HG02623 (cell line): ENCODE results near the gene LTBR.

Experiments used
- ATAC-seq: cut with Tn5 transposase; IDR thresholded peaks from one replicate; pipeline ENCODE4 v1.9.1; 2021; ENCODE audit warnings: moderate library complexity; ENCODE audit not compliant: unreplicated experiment

Gene LTBR

DNA sequence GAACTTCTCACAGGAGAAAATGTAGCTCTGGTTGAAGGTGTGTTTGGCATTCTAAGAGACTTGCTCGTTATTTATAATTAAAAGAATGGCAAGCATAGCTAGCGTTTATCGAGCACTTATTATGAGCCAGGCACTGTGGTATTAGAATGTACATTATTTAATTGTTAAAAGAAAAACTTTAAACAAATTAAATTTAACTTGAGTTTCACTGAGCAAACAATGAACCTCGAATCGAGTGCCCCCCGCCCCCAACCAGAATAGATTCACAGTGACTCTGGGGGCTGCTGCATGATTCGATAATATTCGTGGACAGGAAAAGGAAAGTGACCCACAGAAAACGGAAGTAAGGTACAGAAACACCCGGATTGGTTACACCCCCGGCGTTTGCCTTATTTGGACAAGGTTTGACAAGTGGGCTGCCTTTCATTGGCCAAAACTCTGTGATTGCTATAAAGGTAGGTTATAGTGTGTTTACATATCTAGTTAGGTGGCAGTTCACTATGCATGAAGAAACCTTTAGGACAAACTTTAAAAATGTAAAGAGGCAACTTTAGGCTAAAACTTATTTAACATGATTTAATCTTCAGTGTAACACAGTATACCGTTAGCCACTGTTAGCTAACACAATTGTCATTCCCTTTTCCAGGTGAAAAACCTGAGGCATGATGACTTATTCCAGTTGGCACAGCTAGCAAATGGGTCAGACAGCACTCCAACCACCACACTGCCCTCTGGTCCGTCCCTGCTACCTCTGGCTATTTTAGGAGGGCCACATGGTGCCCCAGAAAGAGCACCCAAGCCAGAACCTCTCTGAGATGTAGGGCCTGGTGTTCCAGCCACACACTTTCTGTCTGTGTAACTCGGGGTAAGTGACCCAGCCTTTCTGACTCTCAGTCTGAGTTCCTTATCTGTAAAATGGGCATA lies 15.7 kb upstream of the LTBR start:
- no peak for ATAC-seq

DNA sequence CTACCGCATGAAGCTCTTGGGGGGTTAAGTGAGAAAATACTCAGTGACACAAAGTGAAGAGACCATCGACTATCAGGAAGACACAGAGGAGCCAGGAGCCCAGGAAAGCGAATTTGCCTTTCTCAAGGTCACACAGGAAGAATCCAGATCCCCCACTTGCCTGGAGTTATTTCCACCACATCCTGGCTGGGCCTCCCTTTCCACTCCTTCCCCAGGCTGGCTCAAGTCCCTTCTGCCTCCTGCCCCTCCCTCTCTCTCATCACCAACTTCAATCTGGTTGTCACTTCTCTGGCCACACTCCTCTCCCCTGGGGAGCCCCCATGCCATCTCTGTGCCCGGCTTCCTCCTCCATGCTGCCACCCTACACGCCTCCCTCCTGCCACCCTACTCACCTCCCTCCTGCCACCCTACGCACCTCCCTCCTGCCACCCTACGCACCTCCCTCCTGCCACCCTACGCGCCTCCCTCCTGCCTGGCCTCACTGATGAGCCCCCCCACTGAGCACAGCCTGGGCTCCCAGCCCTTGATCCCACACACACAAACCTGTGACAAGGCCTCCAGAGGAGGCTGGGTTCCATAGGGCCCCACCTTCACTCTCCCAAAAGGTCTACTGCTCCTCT lies 14.9 kb upstream of the LTBR start:
- ATAC-seq = no peak

DNA sequence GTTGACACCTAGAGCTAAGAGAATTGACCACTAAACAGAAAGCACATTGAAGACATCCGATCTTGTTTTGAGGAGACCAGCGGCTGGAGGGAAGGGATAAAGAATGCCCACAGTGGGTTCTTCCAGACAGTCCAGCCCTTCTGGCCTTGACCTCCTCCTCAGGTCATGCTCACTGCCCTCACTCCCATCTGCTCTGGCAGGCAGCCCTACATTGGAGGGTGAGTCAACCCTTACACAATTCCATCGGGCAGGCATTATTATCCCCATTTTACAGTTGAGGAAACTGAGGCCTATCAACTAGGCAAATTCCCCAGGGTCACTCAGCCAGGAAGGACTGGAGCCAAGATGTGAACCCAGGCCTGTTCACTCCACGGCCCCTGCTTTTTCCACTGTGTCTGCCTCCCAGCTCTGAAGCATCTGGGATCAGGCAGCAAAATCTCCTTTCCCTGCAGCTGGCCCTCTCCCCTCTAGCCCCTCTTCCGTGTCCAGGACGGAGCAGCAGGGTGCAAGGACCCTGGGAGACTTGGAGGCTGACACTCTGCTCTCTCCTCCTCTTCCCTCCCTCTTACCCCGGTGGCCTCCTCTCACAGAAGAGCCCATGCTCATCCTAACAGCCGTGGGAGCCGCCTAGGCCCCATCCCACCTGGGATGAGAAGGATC lies 13.9 kb upstream of the LTBR start:
- no peak for ATAC-seq

DNA sequence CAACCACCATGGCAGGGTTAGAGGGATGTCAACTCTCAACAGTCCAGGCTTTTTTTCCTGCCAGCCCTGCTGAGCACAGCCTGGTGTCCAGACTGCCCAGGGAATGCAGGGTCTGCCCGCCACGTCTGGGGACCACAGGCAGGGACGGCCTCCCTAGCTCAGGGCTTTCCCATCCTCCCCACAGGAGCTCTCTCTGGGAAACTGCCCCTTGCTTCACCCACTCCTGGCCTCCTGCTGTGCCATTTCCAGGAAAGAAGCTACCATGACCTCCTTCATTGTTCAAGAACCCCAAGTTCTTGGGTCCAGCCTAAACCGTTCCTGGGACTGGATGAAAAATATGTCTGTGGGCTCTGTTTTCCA lies 13.4 kb upstream of the LTBR start:
- ATAC-seq = no peak

DNA sequence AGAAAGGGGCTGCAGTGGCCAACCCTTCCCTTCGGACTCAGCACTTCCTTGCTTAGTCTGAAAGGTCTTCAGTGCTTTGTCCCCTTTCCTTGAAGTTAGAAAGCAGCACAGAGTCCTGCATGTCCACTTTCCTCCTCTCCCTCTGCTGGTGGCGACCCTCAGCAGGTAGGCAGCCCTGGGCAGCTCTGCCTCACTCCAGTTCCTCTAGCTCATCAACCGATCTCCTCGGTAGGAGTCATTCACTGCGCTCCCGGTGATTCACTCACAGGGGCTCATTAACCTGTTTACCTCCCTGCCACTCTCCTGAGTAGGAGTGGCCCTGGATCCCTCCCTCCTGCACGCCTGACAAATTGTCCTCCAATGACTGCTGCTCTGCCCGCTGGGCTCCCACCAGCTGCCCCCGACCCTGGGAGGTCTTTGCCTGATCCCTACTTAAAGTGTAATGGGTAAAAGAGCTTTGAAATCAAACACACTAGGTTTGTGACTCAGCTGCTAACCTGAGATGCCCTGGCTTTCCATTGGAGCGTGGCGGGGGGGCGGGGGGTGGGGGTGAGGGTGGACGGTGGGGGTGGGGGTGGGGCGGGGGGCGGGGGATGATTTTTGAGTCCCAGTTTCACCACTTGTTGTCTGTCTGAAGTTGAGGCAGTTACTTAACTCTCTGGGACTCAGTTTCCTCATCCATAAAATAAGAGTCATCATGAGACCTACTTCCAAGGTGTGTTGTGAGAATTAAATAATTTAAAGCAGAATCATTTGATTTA lies 12.8 kb upstream of the LTBR start:
- no peak for ATAC-seq

DNA sequence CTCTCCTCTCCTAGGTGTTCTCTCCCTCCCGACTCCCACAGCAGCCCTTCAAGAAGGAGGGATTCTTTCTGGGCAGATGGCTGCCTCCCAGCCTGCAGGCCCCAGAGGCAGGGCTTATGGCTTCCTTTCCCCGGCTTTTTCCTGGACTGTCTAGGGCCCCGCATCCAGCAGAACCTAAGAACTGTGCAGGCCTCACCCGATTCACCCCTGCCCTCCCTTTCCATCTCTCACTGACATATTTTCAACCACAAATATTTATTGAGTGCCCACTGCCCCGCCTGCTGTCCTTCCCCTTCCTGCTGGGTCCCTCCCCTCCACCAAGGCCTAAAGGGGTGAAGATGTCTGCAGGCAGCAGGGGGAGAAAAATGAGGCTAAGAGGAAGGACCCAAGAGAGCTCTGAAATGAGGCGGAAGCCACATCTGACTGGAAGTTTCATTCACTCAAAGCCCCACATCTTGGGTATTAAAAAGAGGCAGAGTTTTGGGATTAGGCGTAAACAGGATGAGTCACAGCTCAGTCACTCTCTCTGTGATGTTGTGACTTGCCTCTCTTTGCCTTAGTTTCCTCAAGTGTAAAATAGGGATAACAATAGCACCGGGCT lies 11.5 kb upstream of the LTBR start:
- ATAC-seq = no peak

DNA sequence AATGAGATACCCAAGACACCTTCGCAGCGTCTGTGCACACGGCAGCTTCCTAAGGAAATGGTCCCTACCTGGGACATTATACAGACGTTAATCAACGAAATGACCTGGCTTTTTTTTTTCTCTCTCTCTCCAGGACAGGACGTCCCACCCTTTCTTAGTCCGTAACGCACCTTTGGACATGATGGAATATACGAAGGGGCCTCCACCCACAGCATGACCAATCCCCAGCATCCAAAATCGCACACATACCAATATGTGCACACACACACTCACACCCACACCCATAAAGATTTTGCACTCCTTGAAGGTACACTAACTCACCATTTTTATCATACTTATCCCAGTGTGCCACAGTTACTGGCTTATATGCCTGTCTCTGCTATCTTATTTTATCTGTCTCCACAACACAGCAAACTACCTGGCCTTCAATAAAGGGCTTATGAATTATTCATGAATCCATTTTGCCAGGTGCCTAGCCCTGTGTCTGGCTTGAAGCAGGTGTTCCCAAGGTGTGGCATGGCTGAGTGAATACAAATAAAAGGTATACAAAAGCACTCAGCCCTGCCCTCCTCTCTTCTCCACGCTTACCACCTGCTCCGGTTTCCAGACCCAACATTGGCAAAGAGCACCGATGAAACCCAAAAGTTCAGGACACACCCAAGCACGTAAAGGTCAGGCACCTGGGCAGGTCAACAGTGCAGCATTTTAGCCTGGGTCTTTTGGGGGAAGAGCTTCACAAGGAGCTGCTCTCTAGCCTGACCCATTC lies 10.8 kb upstream of the LTBR start:
- ATAC-seq = no peak

DNA sequence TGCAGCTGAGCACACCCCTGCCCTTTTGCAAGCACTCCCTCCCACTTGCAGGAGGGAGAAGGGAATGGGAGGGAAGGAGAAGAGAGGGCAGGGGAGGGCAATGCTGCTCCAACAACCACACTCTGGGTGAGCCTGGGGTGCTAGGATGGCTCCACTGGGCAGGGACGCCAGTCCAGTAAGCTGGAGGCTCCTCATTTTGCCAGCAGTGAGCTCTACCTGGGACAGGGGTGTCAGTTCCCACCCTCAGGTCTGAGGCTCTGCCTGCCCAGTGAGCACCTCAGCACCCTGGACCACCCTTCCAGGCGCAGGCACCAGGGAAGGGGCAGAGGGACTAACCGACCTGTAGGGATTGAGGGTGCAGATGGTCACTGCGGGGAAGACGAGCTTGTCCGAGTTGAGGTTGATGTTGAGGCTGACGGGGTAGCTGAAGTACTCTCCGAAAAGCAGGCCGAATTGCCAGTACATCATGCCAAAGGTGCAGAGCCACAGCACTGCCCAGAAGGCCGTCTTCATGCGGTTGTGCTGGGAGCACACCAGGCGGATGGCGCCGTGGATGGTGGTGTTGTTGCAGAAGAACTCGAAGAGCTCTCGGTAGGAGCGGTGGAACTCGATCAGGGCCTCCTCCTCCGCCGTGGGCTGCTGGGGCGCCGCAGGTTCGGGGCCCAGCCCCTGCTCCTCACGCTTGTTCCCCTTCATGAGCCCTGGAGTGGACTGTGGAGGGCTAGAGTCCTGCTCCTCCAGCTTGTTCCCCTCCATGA lies 9.8 kb upstream of the LTBR start:
- ATAC-seq = no peak

DNA sequence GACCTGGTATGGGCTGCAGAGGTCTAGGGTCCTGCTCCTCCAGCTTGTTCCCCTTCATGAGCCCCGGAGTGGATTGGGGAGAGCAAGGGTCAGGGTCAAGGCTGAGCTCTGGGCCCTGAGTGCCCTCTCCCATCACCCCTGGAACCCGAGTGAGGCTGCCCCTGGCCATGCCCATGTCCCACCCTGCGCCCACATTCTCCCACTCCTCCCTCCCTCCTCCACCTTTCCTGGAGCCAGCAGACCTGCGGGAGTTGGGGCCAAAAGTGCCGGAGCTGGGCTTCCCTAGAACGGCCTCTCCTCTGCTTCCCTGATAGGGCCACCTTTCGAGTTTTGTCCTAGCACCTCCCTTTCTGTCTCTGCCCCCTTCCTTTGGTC lies 9.2 kb upstream of the LTBR start:
- ATAC-seq = no peak

DNA sequence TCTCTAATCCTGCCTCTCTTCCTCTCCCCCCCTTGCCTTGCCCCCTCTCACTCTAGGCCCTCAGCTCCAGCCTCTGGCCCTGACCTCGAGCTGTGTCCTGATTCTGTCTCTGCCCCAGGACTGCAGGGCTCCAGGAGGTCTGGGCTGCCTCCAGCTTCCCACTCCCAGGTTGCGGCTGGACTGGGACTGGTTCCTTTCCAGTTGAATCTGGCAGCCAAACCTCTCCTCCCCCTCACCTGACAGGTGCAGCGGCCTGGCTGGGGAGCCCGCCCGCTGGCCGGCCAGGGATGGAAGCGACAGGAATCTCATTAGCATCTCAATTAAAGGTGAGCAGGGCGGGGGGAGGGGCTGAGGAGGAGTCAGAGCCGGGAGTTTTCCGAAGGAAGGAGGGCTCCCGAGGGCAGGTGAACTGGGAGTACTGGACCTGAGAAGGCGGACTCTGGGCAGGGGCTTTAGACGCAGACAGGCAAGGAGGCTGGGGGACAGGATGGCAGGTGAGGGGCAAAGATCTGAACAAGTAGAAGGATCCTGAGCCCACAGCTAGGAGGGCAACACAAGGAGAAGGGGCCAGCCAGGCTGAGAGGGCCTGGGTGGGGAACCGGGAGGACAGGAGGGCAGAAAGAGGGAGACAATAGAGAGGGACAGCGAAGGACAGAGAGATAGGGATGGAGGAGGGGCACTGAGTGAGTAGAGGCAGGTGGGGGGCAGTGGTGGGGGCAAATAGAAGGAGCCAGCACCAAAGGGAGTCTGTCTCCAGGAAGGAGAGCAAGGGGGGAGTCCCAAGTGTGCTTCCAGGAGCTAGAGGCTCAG lies 8.5 kb upstream of the LTBR start, which contains the start of gene SCNN1A:
Gene SCNN1A, minus strand, starts transcription at position 295 of the 810 bp plus-strand sequence. CDS start 780 bp downstream, outside the sequence.
- no peak for ATAC-seq

DNA sequence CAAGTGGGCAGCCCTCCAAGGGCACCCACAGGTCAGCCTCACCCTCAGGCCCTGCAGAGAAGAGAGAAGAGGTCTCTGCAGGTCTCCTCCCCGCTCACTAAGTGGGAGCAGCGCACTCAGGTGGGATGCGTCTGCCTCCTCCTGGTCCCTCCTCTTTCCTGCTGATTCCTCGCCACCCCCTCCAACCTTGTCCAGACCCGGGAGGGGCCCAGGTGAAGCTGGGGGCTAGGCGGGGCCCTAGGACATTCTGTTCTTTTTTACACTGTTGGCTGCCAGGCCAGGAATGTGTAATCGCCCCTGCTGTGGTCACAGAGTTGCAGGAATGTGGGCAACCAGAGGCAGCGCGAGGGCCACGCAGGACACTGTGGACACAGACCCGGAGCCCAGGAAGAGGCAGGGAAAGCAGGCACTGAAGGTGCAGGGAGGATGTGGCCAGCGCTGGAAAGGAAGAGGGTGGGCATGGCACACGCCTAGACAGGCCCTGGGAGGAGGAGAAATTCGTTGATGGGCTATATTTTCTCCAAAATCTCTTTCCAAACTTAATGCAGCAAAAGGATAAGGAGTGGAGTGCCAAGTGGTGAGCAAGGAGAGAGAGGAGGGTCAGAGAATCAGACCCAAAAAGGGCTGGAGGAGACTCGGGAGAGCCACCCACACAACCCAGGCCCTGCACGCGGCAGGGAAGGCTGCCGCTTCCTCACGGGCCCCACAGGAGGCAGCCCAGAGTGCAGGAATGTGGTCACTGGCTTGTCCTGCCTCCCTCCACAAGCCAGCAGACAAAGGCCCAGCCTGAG lies 7.7 kb upstream of the LTBR start:
- no peak for ATAC-seq

DNA sequence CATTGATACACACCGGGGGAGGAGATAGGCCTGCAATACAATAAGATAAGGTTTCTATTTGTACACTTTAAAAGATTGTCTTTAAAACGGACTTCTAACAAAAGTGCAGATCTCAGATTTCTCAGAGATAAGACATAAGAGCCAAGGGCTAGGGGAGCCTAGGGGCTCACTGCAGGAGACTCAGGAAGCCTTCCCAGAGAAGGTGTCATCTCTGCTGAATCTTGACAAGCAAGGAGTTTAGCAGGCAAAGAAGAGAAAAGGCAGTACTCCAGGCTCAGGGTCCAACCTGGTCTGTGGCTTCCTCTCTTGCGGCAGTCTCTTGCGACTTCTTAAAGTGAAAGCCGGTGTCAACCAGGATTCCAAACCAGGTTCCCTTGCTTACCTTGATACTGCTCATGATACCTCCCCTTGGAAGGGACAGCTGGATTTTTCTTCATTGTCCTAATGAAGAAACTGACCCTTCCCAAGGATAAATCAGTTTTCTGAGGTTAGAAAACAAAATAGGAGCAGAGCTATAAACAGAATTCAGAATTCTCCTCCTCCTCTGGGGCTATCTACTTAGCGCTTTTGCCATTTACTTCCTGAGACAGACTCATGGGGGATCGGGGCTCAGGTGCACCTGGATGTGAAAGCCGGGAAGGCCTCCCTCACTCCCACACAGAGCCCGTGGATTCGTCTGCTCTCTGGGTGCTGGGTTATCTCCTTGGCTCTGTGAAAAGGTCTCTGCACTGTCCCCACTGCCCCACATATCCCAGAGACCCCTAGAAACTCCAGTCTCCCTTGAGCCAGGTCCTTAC lies 6.9 kb upstream of the LTBR start:
- no peak for ATAC-seq

DNA sequence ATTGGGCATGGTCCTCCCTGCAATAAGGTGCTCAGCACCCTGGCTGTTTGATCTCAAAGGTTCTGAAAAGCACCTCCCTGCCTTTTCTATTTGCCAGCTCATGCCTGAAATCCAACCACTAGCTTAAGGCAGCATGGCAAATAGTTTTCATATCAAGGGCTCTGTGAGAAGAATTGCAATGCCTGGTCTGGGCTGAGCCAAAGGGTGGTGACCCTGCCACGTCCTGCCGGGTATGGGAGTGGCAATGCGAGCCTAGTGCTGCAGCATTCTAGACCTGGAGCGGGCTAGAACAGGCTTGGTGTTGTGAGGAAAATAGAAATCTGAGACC lies 6.3 kb upstream of the LTBR start:
- ATAC-seq = no peak

DNA sequence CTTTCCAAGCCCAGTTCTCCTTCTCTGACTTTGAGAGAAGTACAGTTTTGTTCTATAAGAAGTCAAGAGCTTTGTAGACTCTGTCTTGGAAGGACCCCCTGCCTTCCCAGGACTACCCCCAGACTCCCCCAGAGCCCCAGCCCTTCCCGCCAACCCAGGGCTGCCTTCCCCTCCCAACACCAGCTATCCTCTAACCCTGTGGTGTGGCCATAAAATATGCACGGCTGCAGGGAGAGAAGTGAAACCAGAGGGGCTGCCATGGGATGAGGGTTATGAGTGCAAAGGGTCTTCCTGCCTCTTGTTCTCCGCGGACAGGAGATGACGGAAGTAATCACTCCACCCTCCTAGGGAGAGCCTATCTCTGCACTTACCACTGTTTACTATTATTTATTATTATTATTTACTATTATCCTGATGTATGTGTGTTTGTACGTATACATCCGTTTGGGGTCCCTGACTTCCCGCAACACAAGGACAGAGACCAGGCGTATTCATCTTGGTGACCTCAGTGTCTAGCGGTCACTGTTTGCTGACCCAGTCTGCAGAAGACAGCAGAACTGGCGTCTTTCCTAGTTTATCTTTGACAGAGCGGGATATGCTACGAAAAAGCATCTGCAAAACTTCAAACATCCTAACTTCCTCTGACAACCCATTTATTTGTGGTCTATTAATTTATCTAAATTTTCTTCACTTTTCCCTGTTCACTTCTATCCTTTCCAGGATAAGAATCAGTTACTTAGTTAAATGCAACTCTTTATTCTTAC lies 5.1 kb upstream of the LTBR start:
- no peak for ATAC-seq

DNA sequence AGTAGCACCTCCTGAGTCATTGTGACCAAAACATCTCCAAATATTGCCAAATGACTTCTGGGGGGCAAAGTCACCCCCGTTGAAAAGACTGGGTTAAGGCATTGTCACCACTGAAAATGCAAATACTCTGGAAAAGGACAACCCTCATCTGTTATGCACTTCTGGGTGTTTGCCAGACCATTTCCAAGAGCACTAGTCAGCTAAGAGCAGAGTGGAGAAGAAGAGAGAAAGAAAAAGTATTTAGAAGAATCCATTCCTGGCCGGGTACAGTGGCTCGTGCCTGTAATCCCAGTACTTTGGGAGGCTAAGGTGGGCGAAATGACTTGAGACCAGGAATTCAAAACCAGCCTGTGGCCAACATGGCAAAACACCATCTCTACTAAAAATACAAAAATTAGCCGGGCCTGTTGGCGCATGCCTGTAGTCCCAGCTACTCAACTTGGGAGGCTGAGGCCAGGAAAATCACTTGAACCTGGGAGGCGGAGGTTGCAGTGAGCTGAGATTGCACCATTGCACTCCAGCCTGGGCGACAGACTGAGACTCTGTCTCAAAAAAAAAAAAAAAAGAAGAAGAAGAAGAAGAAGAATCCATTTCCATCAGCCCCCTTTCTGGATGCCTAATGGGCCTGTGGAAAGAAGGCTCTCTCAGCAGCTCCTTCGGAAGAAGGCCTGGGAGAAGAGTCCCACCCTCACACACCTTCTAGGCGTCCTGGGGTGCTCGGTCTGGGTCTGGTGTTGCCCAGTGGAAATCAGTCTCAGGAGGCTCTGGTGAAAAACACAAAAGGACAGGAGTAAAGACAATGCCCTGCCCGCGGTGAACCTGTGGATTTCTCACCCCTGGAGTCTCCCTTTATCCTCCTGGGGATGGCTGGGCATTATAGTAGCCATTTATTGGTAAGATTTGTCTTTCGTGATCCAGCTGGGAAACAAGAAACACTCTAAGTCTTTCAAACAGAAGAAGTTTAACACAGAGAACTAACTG lies 3.5 kb upstream of the LTBR start:
- ATAC-seq = no peak
